Right kidney (tissue), 9 donors: Measurements from ENCODE around the gene SIX6.
"Not testable (repeated sequence)": the region's sequence is repeated elsewhere in the genome, so short reads cannot be mapped to it uniquely, and the experiment has no call there.

Experiments
- DNase-seq: peaks from one replicate; pipeline ENCODE4 v3.0.0-alpha.2; 2016
- long read RNA-seq, 8 donors: transcript quantifications; one replicate each; lab custom pipeline, GENCODE V29; 2026

Gene SIX6
- long read RNA-seq, donor 1: 0 reads
- long read RNA-seq, donor 2: 0 reads
- long read RNA-seq, donor 3: 0 reads
- long read RNA-seq, donor 4: 0 reads
- long read RNA-seq, donor 5: 0 reads
- long read RNA-seq, donor 6: 0 reads
- long read RNA-seq, donor 7: 0 reads
- long read RNA-seq, donor 8: 0 reads

DNA sequence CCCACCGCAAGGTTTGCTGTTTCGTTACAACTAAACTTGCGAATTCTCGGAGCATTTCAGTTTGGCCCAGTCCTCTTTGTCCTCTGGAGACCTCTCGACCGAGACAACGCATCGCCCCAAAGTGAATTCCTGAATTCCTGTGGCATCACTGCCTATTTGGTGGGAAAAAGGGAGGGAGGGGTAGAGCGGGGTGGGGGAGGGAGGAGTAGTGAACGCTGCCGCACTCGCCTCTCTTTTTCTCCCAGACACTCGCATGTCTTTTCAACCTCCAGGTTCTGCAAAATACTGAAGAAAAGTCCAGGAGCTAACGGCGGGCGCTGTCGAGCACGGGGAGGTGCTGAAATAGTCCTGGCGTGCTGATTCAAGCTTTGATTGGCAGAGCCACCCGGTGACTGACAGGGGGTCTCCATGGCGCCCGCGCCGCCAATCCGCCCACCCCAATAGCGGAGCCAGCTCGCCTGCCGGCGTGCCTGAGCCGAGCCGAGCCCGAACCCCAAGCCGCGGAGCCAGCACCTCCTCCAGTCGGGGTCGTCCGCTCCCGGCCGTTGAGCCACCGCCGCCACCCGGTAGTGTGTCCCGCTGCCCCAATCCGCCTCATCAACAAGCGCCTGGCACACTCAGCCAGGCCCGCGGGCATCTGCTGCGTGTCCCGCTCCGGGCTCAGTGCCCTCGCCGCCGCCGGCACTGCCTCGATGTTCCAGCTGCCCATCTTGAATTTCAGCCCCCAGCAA lies at the start of gene SIX6:
SIX6 (plus strand) TSS at position 440 of the 731 bp plus-strand sequence; CDS start at position 693, 253 bp downstream.
- peak; percentile 77 for DNase-seq

DNA sequence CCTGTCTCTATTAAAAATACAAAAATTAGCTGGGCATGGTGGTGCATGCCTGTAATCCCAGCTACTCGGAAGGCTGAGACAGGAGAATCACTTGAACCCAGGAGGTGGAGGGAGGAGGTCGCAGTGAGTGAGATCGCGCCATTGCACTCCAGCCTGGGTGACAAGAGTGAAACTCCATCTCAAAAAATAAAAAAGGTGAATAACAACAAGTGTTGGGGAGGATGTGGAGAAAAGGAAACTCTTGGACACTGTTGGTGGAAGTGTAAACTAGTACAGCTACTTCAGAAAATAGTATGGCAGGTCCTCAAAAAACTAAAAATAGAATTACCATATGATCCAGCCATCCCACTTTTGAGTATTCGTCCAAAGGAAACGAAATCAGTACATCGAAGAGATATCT lies 28.7 kb upstream of the SIX6 start:
- DNase-seq: not testable (repeated sequence)

DNA sequence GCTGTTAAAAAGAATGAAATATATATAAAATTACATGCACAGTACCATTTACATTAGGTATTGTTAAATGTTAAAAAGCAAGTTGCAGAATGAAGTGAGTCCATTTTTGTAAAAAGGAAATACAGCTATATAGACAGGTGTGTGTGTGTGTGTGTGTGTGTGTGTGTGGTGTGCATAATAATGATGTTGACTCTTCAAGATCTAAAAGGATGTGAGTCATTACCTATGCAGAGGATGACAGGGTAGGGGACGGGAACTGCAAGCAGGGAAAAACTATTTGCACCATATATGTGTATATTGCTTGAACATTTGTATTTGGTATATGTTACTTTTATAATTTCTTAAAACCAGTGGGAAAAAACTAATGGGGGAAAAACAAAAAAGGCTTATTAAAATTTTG lies 26.2 kb upstream of the SIX6 start:
- DNase-seq: no peak

DNA sequence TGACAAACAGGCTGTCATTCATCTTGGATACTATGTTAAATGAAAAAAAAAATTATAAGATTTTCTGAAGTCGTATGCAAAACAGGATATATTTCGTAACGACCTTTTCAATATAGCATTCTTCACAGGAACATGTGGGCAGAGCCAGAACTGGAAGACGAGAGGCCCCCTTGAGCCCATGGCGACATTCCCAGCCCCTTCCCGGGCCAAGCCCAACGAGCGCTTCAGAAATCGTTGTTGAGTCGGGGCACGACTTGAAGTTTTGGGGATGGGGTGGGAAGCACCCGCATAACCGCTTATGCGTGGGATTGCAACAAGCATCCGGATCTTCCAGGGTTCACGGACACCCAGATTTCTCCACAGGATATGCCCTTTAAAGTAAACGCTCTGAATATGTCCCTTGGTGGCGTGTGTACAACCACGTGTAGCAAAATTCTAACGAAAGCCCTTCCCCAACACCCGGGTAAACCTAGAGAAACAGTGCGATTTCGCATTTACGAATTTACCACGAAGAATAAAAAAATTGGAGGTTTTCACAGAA lies 23.8 kb upstream of the SIX6 start:
- peak; percentile 67 for DNase-seq

DNA sequence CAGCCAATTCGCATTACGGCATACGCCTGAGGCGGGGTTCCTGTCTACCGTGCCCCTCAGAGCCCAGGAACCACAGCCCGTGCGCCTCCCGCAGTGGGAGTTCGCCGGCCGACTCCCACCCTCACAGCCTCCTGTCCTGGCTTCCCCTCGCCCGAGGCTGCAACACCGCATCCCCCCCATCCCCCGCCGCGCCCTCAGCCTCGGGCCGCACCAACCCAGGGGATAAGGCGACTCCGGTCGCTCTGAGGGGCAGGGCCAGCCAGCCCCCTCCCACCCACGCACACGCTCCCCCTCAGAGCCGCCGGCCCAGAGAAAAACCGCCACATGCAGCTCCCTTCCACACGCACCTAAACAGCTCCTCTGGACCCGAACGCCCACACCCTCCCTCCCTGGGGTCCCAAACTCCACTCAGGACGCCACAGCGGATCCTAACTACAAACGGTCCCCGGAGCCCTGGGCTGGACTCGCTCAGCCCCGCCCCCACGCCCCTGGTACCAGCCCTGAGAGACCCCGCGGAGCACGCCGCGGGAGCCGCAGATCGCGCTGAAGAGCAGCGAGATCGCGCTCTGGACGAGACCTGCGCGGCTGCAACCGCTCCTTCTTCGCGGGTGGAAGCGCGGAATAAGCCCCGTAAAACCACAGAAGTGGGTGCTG lies 23.2 kb upstream of the SIX6 start, which contains the start of gene C14orf39:
C14orf39 (minus strand) TSS at position 466 of the 654 bp plus-strand sequence. CDS start 985 bp downstream, outside the sequence.
- peak; percentile 73 for DNase-seq

DNA sequence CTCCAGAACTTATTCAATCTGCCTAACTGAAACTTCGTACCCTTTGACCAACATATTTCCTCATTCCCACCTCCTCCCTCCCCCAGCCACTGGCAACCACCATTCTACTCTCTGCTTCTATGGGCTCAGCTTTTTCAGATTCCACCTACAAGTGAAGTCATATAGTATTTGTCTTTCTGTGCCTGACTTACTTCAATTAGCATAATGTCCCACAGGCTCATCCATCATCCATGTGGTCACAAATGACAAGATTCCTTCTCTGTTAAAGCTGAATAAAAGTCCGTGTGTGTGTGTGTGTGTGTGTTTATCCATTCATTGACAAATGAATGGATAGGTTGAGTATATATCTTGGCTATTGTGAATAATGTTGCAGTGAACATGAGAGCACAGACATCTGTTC lies 21.7 kb upstream of the SIX6 start:
- DNase-seq: no peak

DNA sequence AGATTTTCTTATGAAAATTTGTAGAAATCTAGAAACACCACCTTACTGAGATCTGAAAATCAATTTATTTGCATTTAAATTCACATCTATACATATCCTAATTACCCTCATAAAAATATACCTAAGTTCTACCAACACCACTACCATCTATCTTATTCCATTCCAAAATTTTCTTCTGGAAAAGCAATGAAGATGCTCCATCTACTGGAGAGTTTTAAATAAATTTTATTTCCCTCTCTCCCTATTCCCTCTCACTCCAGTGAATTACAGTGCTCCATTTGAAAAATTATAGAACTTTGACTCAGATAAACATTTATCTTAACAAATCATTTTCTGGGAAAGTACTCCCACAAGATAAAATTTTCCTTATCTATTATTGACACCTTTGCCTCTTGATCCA lies 20.8 kb upstream of the SIX6 start:
- DNase-seq: no peak

DNA sequence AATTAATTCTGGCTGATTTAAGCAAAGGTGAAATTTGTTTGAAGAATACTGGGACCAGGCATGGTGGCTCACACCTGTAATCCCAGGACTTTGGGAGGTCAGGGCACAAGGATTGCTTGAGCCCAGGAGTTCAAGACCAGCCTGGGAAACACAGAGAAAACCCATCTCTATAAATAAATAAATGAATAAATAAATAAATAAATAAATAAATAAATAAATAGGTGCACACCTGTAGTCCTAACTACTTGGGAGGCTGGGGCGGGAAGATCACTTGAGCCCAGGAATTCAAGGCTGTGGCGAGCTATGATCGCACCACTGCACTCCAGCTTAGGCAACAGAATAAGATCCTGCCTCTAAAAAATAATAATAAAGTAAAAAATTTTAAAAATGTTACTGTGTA lies 18.7 kb upstream of the SIX6 start:
- DNase-seq: no peak

DNA sequence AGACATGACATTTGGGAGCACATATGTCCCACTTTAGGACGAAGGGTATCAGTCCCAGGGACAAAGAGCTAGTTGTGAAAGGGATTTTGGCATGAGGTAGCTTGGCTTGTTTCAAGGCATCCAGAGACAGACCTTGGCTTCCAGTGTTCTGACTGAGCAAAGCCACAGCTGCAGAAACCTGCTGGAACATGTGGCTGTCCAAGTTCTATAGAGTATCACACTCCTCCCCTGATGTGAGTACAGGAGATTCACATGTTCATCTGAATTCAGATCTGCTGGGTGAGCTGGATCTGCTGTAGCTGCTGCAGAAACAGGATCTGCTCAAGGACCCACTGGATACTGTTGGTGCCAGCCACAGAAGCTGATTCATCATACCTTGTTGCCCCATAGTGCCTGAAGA lies 13.0 kb upstream of the SIX6 start:
- DNase-seq: no peak

DNA sequence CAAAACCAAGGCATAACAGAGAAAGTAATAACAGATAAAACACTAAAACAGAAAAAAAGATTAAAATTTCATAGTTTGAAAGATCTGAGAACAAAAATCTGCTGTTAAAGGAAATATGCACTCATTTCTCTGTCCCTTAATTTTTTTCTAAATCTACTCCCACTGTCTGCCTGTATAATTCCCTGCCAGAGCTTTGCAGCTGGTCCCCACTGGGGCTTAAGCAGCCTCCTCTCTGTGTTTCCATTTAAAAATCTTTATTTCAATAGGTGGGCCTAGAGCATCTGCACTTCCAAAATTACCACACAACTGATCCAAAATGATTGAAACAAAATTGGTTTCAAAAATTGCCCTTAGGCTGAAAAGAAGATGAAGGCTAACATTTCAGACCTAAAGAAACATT lies 6.4 kb upstream of the SIX6 start:
- DNase-seq: no peak

DNA sequence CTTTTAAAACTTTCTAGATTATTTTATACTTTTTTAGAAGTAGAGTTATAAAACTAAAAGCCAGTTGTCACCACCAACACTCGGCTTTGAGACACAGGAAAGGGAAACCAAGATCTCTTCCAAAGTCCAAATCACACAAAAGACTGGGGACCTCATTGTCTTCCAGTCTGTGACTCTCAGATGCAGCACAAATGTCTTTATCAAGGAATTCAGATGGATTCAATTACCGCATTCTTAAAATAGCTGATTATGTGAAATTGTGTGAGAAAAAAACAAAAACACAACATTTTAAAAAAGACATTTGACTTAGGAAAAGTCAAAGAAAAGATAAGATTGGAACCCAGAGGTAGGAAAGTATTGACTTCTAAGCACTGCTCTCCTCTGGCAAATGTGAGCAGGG lies 3.5 kb upstream of the SIX6 start:
- no peak for DNase-seq

DNA sequence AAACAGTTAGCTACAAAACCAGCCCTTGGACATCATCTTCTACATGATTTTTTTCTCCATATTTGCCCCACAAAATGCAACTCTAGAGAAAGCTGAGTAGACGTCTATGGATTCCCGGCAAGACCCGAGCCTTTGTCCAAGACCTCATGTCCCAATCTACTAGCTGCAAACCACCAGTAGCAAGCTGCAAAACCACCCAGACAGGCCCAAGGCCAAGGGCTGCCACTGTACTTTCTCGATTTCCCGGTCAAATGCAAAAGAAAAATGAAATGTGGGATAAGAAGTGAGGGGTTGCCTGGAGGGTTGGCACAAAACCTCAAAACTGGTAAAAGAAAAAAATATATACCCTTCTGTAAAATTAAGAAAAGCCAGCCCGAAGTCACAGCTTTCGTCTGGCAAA lies 2.9 kb upstream of the SIX6 start:
- DNase-seq: peak; percentile 27

DNA sequence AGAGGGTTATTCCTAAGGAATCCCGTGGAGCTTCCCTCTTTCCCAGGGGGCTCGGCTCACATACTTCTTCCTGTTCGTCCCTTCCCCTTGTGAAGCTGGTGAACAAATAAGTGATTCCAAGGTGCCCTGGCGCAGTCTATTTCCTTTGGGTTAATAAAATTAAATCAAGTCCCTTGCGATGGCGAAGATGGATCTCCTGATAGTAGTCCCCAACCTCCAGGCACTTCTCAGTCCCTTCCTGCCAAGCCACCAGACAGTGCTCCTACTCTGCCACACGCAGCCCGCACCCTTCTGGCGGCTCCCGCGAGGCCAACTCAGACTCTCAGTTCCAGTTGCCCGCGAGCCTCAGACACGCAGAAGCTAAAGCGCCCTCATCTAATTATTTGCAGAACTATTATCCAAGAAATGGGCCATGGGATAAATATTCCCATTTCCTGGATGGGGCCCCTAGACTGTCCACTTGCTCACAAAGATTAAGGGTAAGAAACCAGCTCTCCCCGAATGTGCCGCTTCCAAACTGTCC lies 2.4 kb upstream of the SIX6 start:
- DNase-seq: peak; percentile 44

DNA sequence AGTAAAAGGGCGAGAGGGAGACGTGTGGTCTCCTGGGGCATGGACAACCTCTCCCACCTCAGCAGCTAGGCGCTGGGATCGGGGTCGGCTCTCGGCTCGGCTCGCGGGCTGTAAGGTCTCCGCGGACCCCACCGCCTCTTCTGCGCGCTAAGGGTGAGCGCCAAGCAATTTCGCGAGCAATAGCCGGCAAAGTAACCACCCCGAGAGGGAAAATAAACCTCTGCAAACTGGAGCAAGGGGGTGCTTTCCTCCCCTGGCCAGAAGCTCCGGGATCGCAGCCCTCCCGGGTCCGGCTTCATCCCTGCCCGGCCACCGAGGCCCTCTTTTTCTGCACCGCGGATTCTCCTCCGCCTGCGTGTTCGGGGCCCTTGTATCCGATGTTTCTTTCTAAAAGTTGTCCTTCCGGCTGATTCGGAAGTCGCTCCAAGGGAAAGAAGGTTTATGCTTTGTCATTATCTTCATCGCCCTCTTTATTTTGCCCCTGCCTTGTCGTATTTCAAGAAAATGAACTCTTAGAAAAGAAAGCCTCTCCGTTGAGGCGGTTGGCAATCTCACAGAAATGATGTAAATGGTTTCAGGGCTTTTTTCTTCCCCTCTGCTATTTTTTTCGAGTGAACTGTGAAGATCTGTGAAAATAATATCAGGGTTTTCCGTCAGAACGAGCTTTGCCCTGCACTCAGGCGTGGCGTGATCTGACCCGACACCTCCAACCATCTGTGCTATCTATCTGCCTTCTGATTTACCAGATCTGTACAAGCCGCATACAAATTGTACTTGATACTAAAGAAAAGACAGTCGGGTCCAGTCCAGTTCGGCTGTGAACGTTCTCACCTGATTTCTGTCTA lies 1.7 kb upstream of the SIX6 start:
- DNase-seq: peak; percentile 54

DNA sequence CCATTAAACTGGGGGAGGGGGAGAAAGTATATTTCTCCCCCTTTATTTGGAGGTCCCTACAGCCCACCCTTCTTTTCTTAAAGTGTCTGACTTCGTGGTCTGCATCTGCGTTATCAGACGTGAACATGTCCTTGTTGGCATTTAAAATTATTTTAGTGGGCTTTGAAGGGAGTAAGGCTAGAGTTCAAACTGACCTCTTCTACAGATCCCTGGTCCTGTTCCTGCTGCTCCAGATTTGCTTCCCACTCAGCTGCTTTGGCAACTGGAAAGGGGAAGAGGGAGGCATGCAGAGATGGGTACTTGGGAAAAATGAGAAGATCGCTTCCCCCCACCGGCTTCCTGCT lies 611 bp upstream of the SIX6 start:
- no peak for DNase-seq

DNA sequence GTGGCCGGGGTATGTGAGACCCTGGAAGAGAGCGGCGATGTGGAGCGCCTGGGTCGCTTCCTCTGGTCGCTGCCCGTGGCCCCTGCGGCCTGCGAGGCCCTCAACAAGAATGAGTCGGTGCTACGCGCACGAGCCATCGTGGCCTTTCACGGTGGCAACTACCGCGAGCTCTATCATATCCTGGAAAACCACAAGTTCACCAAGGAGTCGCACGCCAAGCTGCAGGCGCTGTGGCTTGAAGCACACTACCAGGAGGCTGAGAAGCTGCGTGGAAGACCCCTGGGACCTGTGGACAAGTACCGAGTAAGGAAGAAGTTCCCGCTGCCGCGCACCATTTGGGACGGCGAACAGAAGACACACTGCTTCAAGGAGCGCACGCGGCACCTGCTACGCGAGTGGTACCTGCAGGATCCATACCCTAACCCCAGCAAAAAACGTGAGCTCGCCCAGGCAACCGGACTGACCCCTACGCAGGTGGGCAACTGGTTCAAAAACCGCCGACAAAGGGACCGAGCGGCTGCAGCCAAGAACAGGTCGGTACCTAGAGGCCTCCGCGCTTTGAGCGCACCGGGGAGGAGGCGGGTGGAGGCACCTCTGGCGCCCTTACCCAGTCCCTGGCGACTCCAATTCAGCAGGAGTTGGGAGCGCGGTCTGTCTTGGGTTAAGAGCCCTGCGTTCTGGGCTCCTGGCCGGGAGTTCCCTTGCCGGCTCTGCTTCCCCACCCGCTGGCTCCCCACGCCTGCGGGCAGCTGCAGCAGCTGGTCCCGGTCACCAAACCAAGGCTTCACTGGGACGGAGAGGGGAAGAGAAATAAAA lies 700 bp downstream of the SIX6 start:
- peak; percentile 60 for DNase-seq

DNA sequence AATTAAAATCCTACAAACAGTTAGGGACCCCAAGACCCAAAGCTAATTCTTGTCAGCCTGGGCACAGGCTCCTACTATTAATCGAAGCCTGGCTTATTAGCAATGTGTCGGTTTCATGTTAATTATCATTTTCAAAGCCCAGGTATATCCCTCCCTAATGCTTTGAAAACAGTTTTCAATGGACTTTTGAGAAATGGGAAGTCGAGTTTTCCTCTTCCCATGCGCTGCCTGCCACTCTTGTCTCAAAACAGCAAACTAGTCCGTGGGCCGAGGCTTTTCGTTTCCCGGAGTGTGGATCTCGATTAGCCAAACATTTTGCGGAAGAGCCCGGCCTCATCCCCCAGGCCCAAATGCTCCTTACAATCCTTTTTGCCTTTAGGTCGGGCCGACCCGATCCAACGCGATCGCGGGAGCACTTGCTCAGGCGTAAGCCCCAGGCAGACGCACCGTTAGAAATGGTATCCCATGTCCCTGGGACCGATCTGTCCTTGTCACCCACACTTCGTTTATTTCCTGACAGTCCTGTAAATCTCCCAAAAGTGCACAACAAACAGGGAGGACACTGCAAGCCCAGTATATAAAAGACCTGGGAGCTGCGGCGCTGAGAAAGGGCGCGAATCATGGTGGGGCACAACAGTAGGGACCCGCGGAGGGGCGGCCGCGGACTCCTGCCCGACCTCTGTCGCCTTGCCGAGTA lies 1.5 kb downstream of the SIX6 start:
- peak; percentile 73 for DNase-seq

DNA sequence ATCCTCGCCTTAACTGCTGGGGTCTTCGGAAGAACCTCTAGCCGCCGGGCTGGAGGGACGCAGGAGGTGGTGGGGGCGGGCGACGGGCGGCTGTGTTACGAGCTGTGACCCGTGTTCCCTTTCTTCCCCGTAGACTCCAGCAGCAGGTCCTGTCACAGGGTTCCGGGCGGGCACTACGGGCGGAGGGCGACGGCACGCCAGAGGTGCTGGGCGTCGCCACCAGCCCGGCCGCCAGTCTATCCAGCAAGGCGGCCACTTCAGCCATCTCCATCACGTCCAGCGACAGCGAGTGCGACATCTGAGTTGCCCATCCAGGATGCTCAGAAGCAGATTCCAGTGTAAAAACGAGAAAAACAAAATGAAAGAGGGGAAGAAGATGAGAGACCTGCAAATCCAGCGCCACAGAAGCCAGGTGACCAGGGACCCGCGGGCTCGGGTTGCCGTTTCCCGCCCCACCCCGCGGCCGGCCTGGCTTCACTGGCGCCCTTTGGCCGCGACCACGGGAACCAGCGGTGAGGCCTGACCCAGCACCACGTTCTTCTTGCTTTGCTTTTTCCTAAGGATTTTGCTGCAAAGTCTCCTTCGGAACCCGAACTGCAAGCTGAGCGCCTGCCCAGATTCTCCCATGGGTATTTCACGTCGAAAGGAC lies 2.1 kb downstream of the SIX6 start:
- DNase-seq: peak; percentile 73

DNA sequence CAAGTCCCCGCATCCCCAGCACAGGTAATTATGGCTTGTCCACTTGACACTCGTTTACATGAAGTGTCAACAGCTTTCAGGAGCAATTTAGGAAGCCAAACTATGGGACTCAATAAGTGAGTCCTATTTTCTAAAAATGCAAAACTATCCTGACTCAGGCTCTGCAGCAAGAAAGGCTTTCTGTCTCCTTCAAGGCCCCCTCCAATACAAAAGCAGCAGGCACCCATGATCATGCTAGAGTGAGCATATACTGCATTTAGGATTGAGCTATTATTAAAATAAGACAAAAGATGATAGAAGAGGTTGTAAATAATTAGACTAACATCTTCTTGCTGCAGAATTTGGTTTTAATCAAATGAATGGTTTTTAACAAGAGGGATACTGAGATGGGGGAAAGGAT lies 3.2 kb downstream of the SIX6 start:
- DNase-seq: peak; percentile 27

DNA sequence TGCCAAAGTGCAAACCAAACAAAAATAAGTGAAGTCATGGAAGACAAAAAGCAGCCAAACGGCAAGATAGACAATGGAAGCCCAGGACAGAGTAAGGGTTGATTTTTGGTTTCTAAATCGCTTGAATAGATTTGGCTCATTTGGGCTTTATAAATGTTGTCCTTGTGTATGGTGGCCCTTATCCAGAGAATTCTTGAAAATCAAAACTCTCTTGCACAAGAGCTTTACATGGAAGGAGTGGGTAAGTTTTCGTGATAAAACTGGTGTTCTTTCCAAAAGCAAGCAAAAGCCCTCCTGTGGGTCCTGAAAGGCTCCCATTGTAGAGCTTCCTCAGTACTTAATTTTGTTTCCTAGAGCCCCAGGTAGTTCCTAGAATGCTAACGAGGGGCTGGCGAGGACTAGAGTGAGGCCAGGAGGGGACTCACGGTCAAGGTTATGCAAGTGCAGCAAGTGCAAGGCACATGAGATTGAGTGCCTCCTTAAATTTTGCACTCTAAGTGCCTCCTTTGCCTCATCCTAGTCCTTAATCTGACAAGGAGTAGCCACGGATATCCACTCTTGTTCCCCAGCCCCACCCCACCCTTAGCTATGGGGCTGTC lies 4.1 kb downstream of the SIX6 start:
- peak; percentile 22 for DNase-seq
